ENCODE results near the gene CACNA2D1. TPM values are rescaled to one million over a fixed set of nuclear protein-coding genes. Genes with fewer than 3 reads are reported as not detected.

The CACNA2D1 gene
- total RNA-seq, 1 donor from 2014 or later, result not detected

DNA sequence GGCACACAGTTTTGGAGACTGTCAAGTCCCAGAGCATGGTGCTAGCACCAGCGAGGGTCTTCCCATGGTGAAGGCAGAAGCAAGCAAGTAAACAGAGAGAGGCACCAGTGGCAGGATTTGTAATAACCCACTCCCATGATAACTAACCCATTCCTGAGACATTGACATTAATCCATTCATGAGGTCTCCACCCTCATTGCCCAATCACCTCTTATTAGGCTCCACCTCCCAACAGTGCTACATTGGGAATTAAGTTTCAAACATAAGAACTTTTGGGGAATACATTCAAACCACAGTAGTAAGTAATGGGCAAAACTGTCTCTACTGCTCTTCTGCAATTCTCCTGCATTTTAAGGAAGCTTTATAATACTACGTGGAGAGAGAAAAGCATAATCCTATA lies 193.6 kb downstream of the CACNA2D1 start:
- ChIA-PET POLR2A (no interaction called here), CTCF (no interaction called here)
- H3K4me3 Mint-ChIP-seq, result no peak overlapping the region
- DNase-seq (no peak), ATAC-seq (ENCODE audit: low read depth) (no peak)
- no peaks in the 10 kb centered on the region for H3K9me3 Mint-ChIP-seq
- no peaks in the 10 kb centered on the region for H3K27me3 Mint-ChIP-seq
- H3K27ac Mint-ChIP-seq, result no peak overlapping the region
- TF ChIP-seq, protein P1, sequence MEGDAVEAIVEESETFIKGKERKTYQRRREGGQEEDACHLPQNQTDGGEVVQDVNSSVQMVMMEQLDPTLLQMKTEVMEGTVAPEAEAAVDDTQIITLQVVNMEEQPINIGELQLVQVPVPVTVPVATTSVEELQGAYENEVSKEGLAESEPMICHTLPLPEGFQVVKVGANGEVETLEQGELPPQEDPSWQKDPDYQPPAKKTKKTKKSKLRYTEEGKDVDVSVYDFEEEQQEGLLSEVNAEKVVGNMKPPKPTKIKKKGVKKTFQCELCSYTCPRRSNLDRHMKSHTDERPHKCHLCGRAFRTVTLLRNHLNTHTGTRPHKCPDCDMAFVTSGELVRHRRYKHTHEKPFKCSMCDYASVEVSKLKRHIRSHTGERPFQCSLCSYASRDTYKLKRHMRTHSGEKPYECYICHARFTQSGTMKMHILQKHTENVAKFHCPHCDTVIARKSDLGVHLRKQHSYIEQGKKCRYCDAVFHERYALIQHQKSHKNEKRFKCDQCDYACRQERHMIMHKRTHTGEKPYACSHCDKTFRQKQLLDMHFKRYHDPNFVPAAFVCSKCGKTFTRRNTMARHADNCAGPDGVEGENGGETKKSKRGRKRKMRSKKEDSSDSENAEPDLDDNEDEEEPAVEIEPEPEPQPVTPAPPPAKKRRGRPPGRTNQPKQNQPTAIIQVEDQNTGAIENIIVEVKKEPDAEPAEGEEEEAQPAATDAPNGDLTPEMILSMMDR (IDR thresholded peaks at IDR 0.05), result no peak
- H3K4me1 Mint-ChIP-seq, result no peaks in the 10 kb centered on the region
- H3K36me3 Mint-ChIP-seq (ENCODE audit: low read depth), result no peaks in the 10 kb centered on the region
- intact Hi-C loops (cut with micrococcal nuclease), result no loop called here

DNA sequence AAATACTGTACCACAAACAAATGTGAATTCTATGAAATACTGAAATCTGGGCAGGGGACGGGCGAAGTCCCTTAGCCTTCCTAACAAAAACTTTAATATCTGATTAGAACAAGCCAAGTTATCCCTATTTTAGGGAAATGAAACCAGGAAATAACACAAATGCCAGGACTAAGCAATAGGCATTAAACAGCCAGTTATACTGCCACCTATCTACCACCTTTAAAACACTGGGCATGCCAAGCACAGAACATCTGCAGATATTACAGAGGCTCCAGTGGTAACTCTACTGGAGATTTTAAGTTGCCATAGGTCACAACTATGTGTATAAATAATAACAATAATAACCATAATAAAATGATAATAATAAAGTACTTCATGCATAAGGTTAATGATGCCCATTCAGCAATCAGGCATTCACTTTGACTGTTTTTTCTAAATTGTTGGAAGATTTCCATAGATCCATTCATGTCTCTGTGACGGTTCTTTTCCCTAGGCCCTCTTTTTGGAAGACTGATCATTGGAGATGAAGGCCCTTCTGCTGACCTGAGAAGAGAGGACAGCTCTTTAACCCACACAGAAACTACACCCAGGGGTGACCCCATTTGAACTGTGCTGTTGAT lies 195.7 kb downstream of the CACNA2D1 start:
- DNase-seq (no peak), ATAC-seq (ENCODE audit: low read depth) (no peak)
- no peaks in the 10 kb centered on the region for H3K9me3 Mint-ChIP-seq
- no peak overlapping the region for H3K4me3 Mint-ChIP-seq
- intact Hi-C loops (cut with micrococcal nuclease), result no loop called here
- no peaks in the 10 kb centered on the region for H3K27me3 Mint-ChIP-seq
- TF ChIP-seq, protein P1 (IDR thresholded peaks at IDR 0.05), result no peak
- ChIA-PET POLR2A (no interaction called here), CTCF (no interaction called here)
- H3K36me3 Mint-ChIP-seq (ENCODE audit: low read depth), result no peaks in the 10 kb centered on the region
- H3K27ac Mint-ChIP-seq, result no peak overlapping the region
- no peaks in the 10 kb centered on the region for H3K4me1 Mint-ChIP-seq

DNA sequence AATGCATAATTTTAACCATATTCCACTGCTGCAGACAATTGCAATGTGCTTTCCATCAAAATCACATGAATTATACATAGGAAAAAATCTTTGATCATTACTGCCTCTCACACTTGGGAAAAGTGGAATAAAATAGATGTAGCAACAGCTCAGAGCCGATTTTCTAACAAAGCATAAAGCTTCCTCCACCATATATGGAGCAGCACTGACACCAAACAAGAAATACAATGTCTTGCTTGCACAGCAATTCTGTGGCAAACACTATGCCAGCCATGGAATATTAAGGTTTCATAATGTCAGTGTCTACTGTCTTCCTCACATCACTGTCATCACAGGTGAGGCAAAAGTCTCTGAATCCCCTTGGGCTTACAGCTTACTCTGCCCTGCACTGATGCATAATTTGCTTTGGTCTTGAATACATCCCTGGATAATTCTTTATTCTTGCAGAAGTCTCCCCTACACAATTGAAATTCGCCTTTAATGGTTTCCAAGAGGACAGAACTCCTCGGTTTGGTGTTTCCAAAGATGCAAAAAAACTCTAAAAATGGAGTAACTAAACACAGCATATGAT lies 198.5 kb downstream of the CACNA2D1 start:
- H3K9me3 Mint-ChIP-seq, result no peaks in the 10 kb centered on the region
- H3K27me3 Mint-ChIP-seq, result no peaks in the 10 kb centered on the region
- TF ChIP-seq, protein P1 (IDR thresholded peaks at IDR 0.05), result no peak
- no peaks in the 10 kb centered on the region for H3K4me1 Mint-ChIP-seq
- H3K36me3 Mint-ChIP-seq (ENCODE audit: low read depth), result no peaks in the 10 kb centered on the region
- ATAC-seq (ENCODE audit: low read depth) (no peak), DNase-seq (no peak)
- intact Hi-C loops (cut with micrococcal nuclease), result no loop called here
- CTCF ChIA-PET, result no interaction called here
- POLR2A ChIA-PET, result no interaction called here
- no peak overlapping the region for H3K27ac Mint-ChIP-seq
- no peak overlapping the region for H3K4me3 Mint-ChIP-seq

DNA sequence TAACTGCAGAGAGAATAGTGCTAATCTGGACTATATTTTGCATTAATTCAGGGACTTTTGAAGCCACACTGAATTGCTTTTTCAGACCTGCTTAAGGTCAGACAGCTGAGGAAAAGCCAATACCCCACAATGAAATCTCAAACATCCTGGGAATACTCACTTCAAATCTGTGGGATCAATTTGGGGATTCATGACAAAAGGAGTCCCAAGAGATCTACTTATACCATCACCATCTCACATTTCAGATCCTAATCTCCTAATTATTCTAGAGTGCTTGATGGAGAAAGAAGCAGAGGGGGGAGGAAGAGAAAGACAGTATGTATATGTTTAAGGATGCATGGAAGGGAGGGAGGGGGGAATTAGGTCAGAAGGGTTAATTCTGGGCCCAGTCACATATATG lies 202.2 kb downstream of the CACNA2D1 start:
- TF ChIP-seq, protein P1 (IDR thresholded peaks at IDR 0.05), result no peak
- DNase-seq (no peak), ATAC-seq (ENCODE audit: low read depth) (no peak)
- POLR2A ChIA-PET, result no interaction called here
- Mint-ChIP-seq H3K36me3 (ENCODE audit: low read depth) (no peaks in the 10 kb centered on the region), H3K9me3 (peaks cover 2% of the 10 kb centered on the region), H3K4me3 (no peak overlapping the region), H3K27ac (no peak overlapping the region), H3K4me1 (no peaks in the 10 kb centered on the region), H3K27me3 (no peaks in the 10 kb centered on the region)
- intact Hi-C loops (cut with micrococcal nuclease), result no loop called here
- CTCF ChIA-PET, result interaction anchor here (0.6 kb wide), 1 partner anchor 17 kb away, joined by 3 read pairs; no protein-coding TSS in a partner anchor

DNA sequence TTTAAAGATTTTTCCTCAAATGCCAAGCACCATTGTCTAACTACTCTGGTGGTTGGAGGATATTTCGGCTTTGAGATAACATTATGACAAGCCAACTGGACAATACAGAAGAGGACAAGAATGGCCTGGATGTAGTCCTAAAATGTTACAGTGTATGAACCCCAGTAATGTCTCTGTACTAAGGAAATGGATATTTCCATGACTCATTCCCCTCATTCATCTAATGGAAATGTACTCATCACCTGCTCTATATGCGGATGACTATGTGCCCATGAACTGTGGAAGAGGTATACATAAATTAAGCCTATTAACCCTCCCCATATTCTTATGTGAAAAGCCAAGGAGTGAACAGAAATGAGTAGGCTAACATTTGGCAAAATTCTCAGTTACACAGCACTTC lies 207.9 kb downstream of the CACNA2D1 start:
- Mint-ChIP-seq H3K27me3 (no peaks in the 10 kb centered on the region), H3K36me3 (ENCODE audit: low read depth) (no peaks in the 10 kb centered on the region), H3K27ac (no peak overlapping the region), H3K4me1 (no peaks in the 10 kb centered on the region), H3K9me3 (peaks cover 2% of the 10 kb centered on the region), H3K4me3 (no peak overlapping the region)
- DNase-seq (no peak), ATAC-seq (ENCODE audit: low read depth) (no peak)
- TF ChIP-seq, protein P1 (IDR thresholded peaks at IDR 0.05), result no peak
- intact Hi-C loops (cut with micrococcal nuclease), result no loop called here
- POLR2A ChIA-PET, result no interaction called here
- CTCF ChIA-PET, result no interaction called here
